ENCODE results near the gene FOXN3.

Gene FOXN3

DNA sequence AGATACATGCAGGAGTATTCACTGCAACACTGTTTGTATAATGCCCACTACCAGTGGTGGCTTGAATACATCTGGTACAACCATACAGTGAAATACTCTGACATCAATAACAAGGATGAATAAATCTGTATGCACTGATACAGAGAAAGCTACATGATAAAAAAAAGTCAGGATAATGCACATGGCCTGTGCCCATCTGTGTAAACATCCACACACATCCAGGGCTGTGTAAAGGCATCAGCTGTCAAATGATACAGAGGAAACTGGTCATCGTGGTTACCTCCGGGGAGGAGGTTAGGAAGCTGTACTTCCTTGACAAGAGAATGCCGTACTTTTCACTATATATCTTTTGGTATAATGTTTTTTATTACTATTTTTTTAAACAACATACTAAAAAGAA, 176.6 kb downstream of the FOXN3 start:
- TF ChIP-seq ZFX (IDR thresholded peaks at IDR 0.05; ENCODE audit: borderline replicate concordance) (no peak), CTCF (IDR thresholded peaks at IDR 0.05) (no peak)
- no peak overlapping the region for H3K27ac ChIP-seq

GRCh38 chr14:89239023-89239422, 178.0 kb downstream of the FOXN3 start:
- no peak for TF ChIP-seq ZFX (IDR thresholded peaks at IDR 0.05; ENCODE audit: borderline replicate concordance)
- no peak for TF ChIP-seq CTCF (IDR thresholded peaks at IDR 0.05)
- no peak overlapping the region for H3K27ac ChIP-seq

DNA sequence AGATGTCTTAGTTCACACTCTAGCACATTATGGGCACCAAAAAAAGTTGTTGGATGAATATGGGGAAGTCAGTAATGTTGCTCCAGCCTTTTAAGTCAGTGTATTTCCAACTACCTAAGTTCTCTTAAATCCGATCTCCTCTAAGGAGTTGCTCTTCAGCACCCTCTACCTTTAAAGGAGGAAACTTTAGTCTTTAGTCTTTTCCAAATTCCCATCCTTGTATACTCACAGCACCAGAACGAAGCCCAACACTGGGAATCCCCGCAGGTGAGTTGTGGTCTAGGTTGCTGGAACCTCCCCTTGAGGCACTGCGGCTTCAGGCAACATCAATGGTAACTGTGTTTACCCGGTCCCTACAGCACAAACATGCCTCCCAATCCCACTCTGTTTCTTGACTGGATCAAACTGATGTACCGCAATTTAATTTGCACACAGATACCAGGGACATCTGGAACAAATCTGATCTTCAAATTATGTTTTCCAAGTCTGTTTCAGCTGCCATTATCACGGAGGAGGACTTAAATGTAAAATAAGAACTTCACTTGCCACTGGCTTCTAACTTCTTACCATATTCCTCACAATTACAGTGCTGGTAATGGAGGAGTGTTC, 179.0 kb downstream of the FOXN3 start:
- peak; percentile 70 for TF ChIP-seq CTCF (IDR thresholded peaks at IDR 0.05)
- no peak for TF ChIP-seq ZFX (IDR thresholded peaks at IDR 0.05; ENCODE audit: borderline replicate concordance)
- H3K27ac ChIP-seq, result no peak overlapping the region

DNA sequence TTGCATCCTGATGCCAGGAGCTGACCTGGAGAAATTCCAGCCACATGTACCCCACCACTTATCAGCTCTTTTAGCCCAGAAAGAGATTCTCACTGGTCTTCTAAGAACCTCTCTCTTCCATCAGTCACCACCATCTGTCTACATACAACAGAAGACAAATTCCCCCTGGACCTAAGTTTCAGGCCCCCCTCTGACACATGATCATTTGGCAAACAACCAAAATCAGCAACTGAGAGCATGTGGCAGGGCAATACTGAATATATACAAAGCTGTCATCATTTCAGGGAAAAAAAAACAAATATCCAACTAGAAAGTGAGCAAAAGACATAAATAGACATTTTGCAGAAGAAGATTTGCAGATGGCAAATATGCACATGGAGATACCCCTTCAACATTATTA, 180.2 kb downstream of the FOXN3 start:
- no peak for TF ChIP-seq CTCF (IDR thresholded peaks at IDR 0.05)
- TF ChIP-seq ZFX (IDR thresholded peaks at IDR 0.05; ENCODE audit: borderline replicate concordance), result no peak
- H3K27ac ChIP-seq, result no peak overlapping the region

DNA sequence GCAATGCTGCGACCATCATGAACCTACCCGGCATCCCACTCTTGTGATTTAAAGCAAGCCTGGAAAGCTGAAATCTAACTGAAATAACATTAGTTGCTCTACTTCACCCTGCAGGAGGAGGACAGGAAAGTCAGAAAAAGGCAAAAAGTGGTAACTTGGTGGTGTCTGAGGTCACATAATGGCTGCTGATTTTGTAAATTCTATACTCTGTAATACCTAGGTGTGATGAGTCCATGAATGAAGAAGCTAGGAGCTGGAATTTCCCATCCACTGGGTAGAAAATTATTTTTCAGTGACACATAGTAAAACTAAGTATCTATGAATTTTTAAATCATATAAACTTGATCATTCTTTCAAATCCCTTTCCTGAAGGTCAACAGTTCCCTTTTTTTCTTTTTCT, 183.8 kb downstream of the FOXN3 start:
- TF ChIP-seq CTCF (IDR thresholded peaks at IDR 0.05), result no peak

DNA sequence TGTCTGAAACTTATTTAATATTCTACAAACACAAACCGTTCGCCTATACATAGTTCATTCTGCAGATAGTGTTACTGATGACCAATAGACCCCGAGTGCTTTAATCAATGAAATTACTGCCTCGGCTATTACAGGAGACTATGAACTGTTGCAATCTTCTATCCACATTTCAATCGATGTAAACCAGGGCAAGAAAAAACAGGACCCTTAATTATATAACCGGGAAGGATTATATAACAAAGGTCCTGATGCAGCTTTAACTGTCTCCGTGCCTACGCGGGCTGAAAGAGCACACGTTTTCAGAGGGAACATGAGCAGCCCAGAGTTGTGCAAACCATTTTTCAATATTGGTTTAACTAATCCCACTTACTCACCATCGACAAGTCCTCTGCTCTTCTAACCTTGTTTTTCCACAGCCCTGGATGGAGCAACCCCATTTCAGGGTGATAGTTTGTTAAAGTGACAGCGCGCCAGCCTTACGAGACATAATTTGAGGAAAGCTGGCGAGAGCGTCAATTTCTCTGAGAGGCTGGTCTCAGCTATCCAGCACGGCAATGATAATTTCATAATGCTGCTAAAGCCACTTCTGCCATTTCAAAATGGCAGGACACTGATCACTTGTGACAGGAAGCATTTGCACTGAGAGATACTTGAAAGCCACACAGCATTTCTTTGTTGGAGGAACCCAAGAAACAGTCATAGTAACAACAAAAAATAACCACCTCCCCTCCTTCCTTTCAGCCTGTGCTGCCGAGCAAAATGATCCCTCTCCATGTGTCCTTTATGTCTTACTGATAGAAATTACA, 184.6 kb downstream of the FOXN3 start:
- no peak overlapping the region for H3K27ac ChIP-seq
- TF ChIP-seq ZFX (IDR thresholded peaks at IDR 0.05; ENCODE audit: borderline replicate concordance) (no peak), CTCF (IDR thresholded peaks at IDR 0.05) (no peak)

More for the DNA sequence above, 183.8 kb downstream of the FOXN3 start:
- no peak overlapping the region for H3K27ac ChIP-seq

GRCh38 chr14:89231426-89232113, 185.5 kb downstream of the FOXN3 start:
- H3K27ac ChIP-seq, result no peak overlapping the region
- TF ChIP-seq CTCF (IDR thresholded peaks at IDR 0.05) (no peak), ZFX (IDR thresholded peaks at IDR 0.05; ENCODE audit: borderline replicate concordance) (no peak)

Measured in 22Rv1 (cell line).